RWPE1 (cell line): ENCODE measurements around the gene SDHD.

Source experiments
- CTCF ChIA-PET: fragments of 350-600 bp; sonication (Branson Sonifier 250); formaldehyde crosslinking; extraction: SDS; loops from one replicate; lab custom pipeline; 2021; lab: Yijun Ruan, JAX
- POLR2A ChIA-PET: fragments of 400-600 bp; formaldehyde crosslinking; extraction: SDS; loops from one replicate; lab custom pipeline; 2020; ENCODE audit warnings: antibody characterized with exemption; ENCODE audit not compliant: low non-redundant PET; lab: Yijun Ruan, JAX
- DNase-seq: peaks from one replicate; pipeline ENCODE4 v3.0.0; 2012; ENCODE audit warnings: low spot score
- H3K27ac ChIP-seq: fragments of 450-650 bp; 2 replicates; pipeline ENCODE4 v1.5.1; 2017
- TF ChIP-seq, protein P1 (sequence below): fragments of 450-650 bp; conservative IDR thresholded peaks from 2 replicates; pipeline ENCODE4 v1.5.1; 2017; ENCODE audit warnings: low read depth, mild to moderate bottlenecking

The SDHD gene

DNA sequence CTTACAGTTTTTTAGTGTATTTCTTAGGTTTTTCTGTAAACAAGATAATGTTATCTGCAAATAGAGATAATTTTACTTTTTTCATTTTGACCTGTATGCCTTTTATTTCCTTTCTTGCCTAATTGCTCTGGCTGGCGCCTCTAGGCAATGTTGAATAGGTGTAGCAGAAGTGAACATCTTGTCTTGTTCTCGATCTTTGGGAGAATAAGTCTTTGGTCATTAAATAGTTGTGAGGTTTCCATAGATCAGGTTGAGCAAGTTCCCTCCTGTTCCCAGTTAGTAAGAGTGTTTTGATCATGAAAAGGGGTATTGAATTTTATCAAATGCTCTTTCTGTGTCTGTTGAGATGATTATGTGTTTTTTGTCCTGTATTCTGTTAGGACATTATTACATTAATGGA, 36.9 kb upstream of the SDHD start:
- CTCF ChIA-PET = no interaction called here
- TF ChIP-seq, protein P1, sequence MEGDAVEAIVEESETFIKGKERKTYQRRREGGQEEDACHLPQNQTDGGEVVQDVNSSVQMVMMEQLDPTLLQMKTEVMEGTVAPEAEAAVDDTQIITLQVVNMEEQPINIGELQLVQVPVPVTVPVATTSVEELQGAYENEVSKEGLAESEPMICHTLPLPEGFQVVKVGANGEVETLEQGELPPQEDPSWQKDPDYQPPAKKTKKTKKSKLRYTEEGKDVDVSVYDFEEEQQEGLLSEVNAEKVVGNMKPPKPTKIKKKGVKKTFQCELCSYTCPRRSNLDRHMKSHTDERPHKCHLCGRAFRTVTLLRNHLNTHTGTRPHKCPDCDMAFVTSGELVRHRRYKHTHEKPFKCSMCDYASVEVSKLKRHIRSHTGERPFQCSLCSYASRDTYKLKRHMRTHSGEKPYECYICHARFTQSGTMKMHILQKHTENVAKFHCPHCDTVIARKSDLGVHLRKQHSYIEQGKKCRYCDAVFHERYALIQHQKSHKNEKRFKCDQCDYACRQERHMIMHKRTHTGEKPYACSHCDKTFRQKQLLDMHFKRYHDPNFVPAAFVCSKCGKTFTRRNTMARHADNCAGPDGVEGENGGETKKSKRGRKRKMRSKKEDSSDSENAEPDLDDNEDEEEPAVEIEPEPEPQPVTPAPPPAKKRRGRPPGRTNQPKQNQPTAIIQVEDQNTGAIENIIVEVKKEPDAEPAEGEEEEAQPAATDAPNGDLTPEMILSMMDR = no peak
- POLR2A ChIA-PET = no interaction called here
- DNase-seq = no peak
- H3K27ac ChIP-seq = no peak overlapping the region

DNA sequence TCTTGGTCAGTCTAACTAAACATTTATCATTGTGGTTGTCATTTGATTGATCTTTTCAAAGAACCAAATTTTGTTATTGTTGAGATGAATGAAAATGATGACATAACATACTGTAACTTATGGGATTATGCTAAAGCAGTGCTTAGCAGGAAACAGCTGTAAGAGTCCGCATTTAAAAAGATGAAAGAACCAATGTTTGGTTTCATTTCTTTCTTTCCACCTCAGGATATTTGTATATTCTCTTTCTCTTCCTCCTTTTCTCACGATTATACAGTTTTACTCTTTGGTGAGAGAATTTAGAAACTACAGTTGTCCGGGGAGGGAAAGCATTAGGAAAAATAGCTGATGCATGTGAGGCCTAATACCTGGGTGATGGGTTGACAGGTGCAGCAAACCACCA, 36.0 kb upstream of the SDHD start:
- ChIA-PET POLR2A (no interaction called here), CTCF (interaction anchor here (0.6 kb wide), 1 partner anchor 31 kb away, joined by 3 read pairs; no protein-coding TSS in a partner anchor)
- no peak overlapping the region for H3K27ac ChIP-seq
- DNase-seq = no peak
- TF ChIP-seq, protein P1 = no peak

DNA sequence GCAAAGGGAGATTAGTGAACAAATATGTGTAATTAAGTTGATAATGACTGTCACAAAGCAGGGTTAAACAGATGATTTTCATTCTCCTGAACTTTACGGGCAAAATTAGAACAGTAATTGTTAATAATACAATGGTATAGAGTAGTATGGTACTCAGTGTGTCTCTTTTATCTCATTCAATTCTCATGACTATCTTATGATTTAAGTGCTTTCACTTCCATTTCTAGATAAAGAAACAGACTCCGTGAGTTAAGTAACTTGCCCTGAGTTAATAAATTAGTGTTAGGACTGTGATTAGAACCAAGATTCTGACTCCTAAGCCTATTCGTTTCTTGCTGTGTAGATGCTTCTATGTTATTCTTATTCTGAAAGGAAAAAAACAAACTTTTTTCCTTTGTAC, 34.9 kb upstream of the SDHD start:
- ChIA-PET CTCF (no interaction called here), POLR2A (no interaction called here)
- H3K27ac ChIP-seq = no peak overlapping the region

DNA sequence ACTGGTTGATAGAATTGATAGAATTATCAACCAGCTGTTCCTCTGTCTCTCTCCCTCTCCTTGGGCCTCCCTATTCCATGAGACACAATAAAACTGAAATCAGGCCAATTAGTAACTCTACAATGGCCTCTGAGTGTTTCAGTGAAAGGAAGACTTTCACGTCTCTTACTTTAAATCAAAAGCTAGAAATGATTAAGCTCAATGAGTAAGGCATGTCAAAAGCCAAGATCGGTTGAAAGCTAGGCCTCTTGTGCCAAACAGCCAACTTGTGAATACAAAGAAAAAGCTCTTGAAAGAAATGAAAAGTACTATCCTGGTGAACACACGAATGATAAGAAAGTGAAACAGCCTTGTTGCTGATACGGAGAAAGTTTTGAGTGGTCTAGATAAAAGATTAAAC, 29.5 kb upstream of the SDHD start:
- TF ChIP-seq, protein P1 = no peak
- ChIA-PET CTCF (no interaction called here), POLR2A (no interaction called here)
- no peak overlapping the region for H3K27ac ChIP-seq
- no peak for DNase-seq

More for the DNA sequence above, 34.9 kb upstream of the SDHD start:
- DNase-seq = no peak
- TF ChIP-seq, protein P1 = no peak

DNA sequence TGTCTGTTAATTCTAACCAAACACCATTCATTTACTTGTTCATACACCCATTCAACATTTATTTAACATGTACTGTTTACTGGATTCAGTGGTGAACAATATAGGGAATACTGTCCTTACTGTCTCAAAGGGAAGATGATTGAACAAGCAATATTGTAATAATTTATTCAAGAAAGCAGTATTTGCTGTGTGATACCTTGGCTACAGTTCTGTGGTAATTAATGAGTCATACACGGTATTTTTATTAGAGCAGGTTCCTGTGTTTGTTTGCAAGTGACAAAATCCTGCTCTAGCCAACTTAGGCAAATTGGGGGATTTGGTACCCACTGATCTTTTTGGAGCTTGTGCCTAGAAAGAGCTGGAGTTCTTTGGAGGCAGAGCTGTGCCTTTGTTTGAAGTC, 28.6 kb upstream of the SDHD start:
- CTCF ChIA-PET = no interaction called here
- POLR2A ChIA-PET = no interaction called here

DNA sequence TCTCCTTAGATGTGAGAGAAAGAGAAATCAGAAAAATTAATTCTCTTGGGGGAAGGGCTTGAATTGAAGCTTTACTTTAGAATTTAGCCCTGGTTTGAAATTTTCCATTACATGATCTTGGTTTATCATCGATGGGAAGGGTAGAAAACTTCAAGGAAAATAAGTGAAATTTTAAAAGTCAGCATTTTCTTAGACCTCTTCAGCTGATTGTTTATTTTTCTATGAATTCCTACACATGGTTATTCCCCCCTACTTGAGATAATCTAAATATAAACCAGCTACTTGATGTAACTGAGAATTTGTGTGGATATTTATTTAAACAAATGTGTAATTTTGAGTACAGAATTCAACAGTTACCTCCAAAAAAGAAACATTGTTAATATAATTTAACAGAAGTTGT, 23.8 kb upstream of the SDHD start:
- no peak overlapping the region for H3K27ac ChIP-seq
- TF ChIP-seq, protein P1 = no peak
- ChIA-PET POLR2A (no interaction called here), CTCF (no interaction called here)
- no peak for DNase-seq

More for the DNA sequence above, 28.6 kb upstream of the SDHD start:
- no peak for DNase-seq
- no peak overlapping the region for H3K27ac ChIP-seq
- TF ChIP-seq, protein P1 = no peak
